IPS DF 4.7 (cell line): ENCODE data around the gene MMP15.
"Not testable (repeated sequence)": the region's sequence is repeated elsewhere in the genome, so short reads cannot be mapped to it uniquely, and the experiment has no call there.

Experiments used
- DNase-seq: peaks from one replicate; pipeline ENCODE4 v3.0.0-alpha.2; 2013; ENCODE audit warnings: low spot score; ENCODE audit errors: extremely low read depth

Gene MMP15

GRCh38 chr16:58048494-58049231, 23.1 kb downstream of the MMP15 start:
- DNase-seq: no peak

GRCh38 chr16:58049232-58050185, 24.0 kb downstream of the MMP15 start:
- DNase-seq: no peak

GRCh38 chr16:58051296-58051695, 25.7 kb downstream of the MMP15 start:
- DNase-seq: no peak

- no peak for DNase-seq
Observed at GRCh38 chr16:58051821-58052603, 26.5 kb downstream of the MMP15 start.

GRCh38 chr16:58053682-58054005, 28.1 kb downstream of the MMP15 start:
- no peak for DNase-seq

GRCh38 chr16:58054289-58054688, 28.7 kb downstream of the MMP15 start:
- DNase-seq: no peak

GRCh38 chr16:58056580-58056979, 31.0 kb downstream of the MMP15 start:
- no peak for DNase-seq

GRCh38 chr16:58057121-58057520, 31.6 kb downstream of the MMP15 start:
- DNase-seq: no peak

GRCh38 chr16:58057784-58058183, 32.2 kb downstream of the MMP15 start:
- no peak for DNase-seq

- DNase-seq: no peak
Observed at GRCh38 chr16:58062821-58063220, 37.3 kb downstream of the MMP15 start.

- no peak for DNase-seq
Observed at GRCh38 chr16:58063377-58064076, 38.0 kb downstream of the MMP15 start.

GRCh38 chr16:58070585-58070984, 45.0 kb downstream of the MMP15 start:
- DNase-seq: no peak

GRCh38 chr16:58072134-58072533, 46.6 kb downstream of the MMP15 start:
- not testable (repeated sequence) for DNase-seq

- not testable (repeated sequence) for DNase-seq
Observed at GRCh38 chr16:58073086-58073485, 47.5 kb downstream of the MMP15 start.

GRCh38 chr16:58074657-58075056, 49.1 kb downstream of the MMP15 start:
- no peak for DNase-seq

- no peak for DNase-seq
Observed at GRCh38 chr16:58076514-58076913, 51.0 kb downstream of the MMP15 start.

GRCh38 chr16:58077796-58078195, 52.2 kb downstream of the MMP15 start:
- DNase-seq: no peak

- DNase-seq: not testable (repeated sequence)
Observed at GRCh38 chr16:58080657-58081056, 55.1 kb downstream of the MMP15 start.

- DNase-seq: no peak
Observed at GRCh38 chr16:58082381-58082780, 56.8 kb downstream of the MMP15 start.

- DNase-seq: no peak
Observed at GRCh38 chr16:58084635-58085034, 59.1 kb downstream of the MMP15 start.

GRCh38 chr16:58085171-58085570, 59.6 kb downstream of the MMP15 start:
- DNase-seq: no peak
